Keratinocyte (primary cell): ENCODE data around the gene C1QTNF5.

Experiments used
- CTCF ChIP-seq, 3 experiments: IDR thresholded peaks in 1 of 3; conservative IDR thresholded peaks in 1 of 3; optimal IDR thresholded peaks in 1 of 3; 2 replicates in 2 of 3; 3 replicates in 1 of 3; pipeline versions ENCODE3 to v1.5.1; 2011; ENCODE audit warnings: low read length in 3 of 3, mild to moderate bottlenecking in 3 of 3, moderate library complexity in 2 of 3, control low read depth in 1 of 3, inconsistent platforms in 1 of 3; ENCODE audit not compliant: insufficient read depth in 2 of 3; ENCODE audit errors: extremely low read depth in 1 of 3
- EZH2 ChIP-seq: IDR thresholded peaks from one replicate; pipeline ENCODE4 v1.6.1; 2012; ENCODE audit warnings: inconsistent platforms, mild to moderate bottlenecking, low read length, moderate library complexity

GRCh38 chr11:119361941-119362725 is 21.4 kb upstream of the C1QTNF5 start:
- no peak for TF ChIP-seq CTCF (optimal IDR thresholded peaks at IDR 0.05 in 1 of 3, IDR thresholded peaks at IDR 0.05 in 1 of 3, conservative IDR thresholded peaks at IDR 0.05 in 1 of 3; ENCODE audit: extremely low read depth in 1 of 3, insufficient read depth in 2 of 3, low read length in 3 of 3)
- no peak for TF ChIP-seq EZH2
